Ishikawa (cell line): ENCODE results near the gene ASPN.

Experiments used
- CEBPB ChIP-seq: IDR thresholded peaks from 2 replicates; pipeline ENCODE4 v1.6.1; 2012
- CREB1 ChIP-seq: IDR thresholded peaks from 2 replicates; pipeline ENCODE4 v1.6.1; 2012; ENCODE audit warnings: low read depth
- EGR1 ChIP-seq: IDR thresholded peaks from 2 replicates; pipeline ENCODE4 v1.6.1; 2012
- EP300 ChIP-seq: IDR thresholded peaks from 2 replicates; pipeline ENCODE4 v1.6.1; 2012; ENCODE audit warnings: borderline replicate concordance
- NFIC ChIP-seq: IDR thresholded peaks from 2 replicates; pipeline ENCODE4 v1.6.1; 2012
- REST ChIP-seq: IDR thresholded peaks from 2 replicates; pipeline ENCODE4 v1.6.1; 2012; ENCODE audit warnings: low read depth, mild to moderate bottlenecking
- TAF1 ChIP-seq: IDR thresholded peaks from 2 replicates; pipeline ENCODE4 v1.6.1; 2012; ENCODE audit warnings: low read depth, mild to moderate bottlenecking
- TCF12 ChIP-seq: IDR thresholded peaks from 2 replicates; pipeline ENCODE4 v1.6.1; 2012; ENCODE audit warnings: low read depth
- TEAD4 ChIP-seq: IDR thresholded peaks from 2 replicates; pipeline ENCODE4 v1.6.1; 2012
- USF1 ChIP-seq: IDR thresholded peaks from 2 replicates; pipeline ENCODE4 v1.6.1; 2012
- YY1 ChIP-seq: IDR thresholded peaks from 2 replicates; pipeline ENCODE4 v1.6.1; 2012; ENCODE audit warnings: low read depth

- TF ChIP-seq CREB1 (no peak), EGR1 (no peak), TEAD4 (no peak), CEBPB (no peak), REST (no peak), TCF12 (no peak), USF1 (no peak), EP300 (no peak), YY1 (no peak), NFIC (no peak), TAF1 (no peak)
Observed at GRCh38 chr9:92492781-92493401, 10.6 kb upstream of the ASPN start.
